ENCODE data around the gene TEDDM1. TPM values are rescaled to one million over a fixed set of nuclear protein-coding genes. Genes with fewer than 3 reads are reported as not detected.

The TEDDM1 gene
- total RNA-seq, 2 experiments from 2014 or later = not detected

DNA sequence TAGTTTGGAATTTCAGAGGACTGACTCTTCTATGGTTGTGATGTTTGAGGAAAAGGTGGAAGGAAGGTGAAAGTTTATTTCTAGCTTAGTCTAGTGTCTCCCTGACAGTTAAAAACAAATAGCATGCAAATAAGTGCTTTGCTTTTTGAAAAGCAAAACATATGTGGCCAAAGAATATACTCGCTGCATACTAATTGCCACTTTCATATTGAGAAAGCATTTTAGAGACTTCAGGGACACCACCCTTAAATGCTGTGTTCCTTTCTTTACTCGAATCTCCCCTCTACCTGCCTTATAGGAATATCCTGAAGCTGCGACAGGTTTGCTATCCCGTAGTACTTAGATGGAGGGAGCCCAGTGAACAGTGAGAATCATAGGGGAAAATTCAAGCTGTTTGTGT is 32.1 kb downstream of the TEDDM1 start:
- Mint-ChIP-seq H3K9me3 (no peaks in the 10 kb centered on the region), H3K27me3 (peaks cover 18% of the 10 kb centered on the region), H3K36me3 (ENCODE audit: low read depth) (no peaks in the 10 kb centered on the region), H3K27ac (no peak overlapping the region), H3K4me3 (no peak overlapping the region), H3K4me1 (no peaks in the 10 kb centered on the region)
- ChIA-PET POLR2A (no interaction called here), CTCF (interaction anchor here (0.9 kb wide), 1 partner anchor 225 kb away, joined by 3 read pairs; no protein-coding TSS in a partner anchor)
- DNase-seq = no peak

DNA sequence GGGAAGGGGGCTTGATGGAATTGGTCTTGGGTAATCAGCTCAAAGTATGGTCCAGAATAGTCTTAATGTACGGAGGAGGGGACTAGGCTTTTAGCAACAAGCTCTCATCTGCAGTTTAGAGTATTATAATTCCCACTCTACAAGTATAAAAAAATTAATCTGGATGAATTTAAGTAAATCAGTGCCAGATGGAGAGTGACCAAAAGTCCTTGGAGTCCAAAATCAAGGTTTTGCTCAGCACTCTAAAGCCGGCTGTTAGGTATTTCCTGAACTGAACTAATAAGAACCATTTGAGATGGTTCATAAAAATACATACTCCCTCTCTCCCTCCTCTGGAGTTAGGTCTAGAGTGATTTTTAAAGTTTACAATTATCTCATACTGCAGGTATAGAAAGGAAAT is 32.5 kb downstream of the TEDDM1 start:
- Mint-ChIP-seq H3K9me3 (no peaks in the 10 kb centered on the region), H3K4me3 (no peak overlapping the region), H3K4me1 (no peaks in the 10 kb centered on the region), H3K27me3 (peaks cover 15% of the 10 kb centered on the region), H3K27ac (no peak overlapping the region), H3K36me3 (ENCODE audit: low read depth) (no peaks in the 10 kb centered on the region)
- POLR2A ChIA-PET = no interaction called here
- DNase-seq = no peak
- CTCF ChIA-PET = no interaction called here

DNA sequence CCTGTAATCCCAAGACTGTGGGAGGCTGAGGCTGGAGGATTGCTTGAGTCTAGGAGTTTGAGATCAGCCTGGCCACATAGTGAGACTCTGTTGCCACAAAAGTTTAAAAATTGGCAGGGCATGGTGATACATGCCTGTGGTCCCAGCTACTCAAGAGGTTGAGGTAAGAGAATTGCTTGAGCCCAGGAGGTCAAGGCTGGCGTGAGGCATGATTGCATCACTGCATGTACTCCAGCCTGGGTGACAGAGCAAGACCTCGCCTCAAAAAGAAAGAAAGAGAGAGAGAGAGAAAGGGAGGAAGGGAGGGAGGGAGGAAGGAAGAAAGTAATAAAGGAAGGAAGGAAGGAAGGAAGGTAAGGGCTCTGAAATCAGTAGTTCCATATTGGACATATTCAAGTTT is 33.9 kb downstream of the TEDDM1 start:
- ChIA-PET POLR2A (no interaction called here), CTCF (no interaction called here)
- H3K4me3 Mint-ChIP-seq = no peak overlapping the region
- H3K4me1 Mint-ChIP-seq = no peaks in the 10 kb centered on the region
- H3K27ac Mint-ChIP-seq = no peak overlapping the region
- no peaks in the 10 kb centered on the region for H3K9me3 Mint-ChIP-seq
- DNase-seq = no peak
- H3K27me3 Mint-ChIP-seq = peaks cover 15% of the 10 kb centered on the region
- H3K36me3 Mint-ChIP-seq (ENCODE audit: low read depth) = no peaks in the 10 kb centered on the region

DNA sequence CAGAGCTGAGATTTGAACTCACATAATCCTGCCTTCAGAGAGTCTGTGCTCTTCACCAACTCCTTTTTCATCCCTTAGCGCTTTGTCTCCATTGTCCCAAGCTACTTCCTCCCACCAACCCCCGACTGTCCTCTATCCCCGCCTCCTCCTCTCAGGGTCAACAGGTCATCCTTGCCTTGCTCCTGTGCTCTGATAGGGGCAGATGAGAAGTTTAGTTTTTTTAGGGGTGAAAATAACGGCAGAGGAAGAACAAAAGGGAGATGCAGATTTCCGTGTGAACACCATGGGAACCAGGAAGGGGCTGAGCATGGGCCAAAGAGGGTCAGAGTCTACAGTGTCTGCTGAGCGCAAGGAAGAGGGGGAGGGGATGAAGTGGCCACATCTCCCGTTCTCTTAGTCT is 40.8 kb downstream of the TEDDM1 start:
- H3K36me3 Mint-ChIP-seq (ENCODE audit: low read depth) = no peaks in the 10 kb centered on the region
- ChIA-PET POLR2A (no interaction called here), CTCF (no interaction called here)
- H3K4me3 Mint-ChIP-seq = no peak overlapping the region
- no peaks in the 10 kb centered on the region for H3K4me1 Mint-ChIP-seq
- no peaks in the 10 kb centered on the region for H3K9me3 Mint-ChIP-seq
- H3K27me3 Mint-ChIP-seq = peaks cover 6% of the 10 kb centered on the region
- H3K27ac Mint-ChIP-seq = no peak overlapping the region
- DNase-seq = no peak

DNA sequence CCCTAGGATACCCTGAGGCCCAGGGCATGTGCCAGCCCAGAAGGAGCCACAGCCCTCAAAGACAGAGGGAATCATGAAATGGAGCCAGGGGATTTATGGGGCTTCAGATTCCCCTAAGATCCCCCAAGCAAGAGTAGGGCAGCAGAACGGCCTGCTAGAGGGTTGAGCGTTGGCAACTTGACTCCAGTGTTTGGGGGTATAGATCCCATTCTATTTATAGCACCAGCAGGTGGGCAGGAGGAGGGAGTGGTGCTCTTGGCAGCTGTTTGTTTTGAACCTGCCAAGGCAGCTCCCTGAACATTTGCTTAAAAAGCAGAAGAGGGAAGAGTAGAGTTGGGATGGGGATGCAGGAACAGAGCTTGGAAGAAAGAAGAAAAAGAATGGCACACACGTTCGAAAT is 42.6 kb downstream of the TEDDM1 start:
- H3K4me1 Mint-ChIP-seq = no peaks in the 10 kb centered on the region

DNA sequence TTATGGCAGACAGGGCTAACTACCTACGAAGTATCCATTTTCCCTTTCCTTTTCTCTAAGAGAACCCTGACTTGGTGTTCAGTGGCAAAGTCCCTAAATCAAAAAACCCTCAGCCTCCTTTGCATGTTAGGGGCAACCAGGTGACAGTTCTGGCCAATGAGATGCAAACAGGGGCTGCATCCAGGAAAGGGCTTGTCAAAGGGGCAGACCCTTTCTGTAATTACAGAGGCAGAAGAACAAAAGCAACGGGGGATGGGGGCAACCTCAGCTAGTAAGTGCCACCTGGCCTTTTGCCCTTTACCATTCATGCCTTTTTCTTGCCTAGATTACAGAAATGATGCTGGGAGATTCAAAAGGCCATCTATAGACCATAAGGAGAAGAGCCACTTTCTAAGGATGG is 43.3 kb downstream of the TEDDM1 start:
- Mint-ChIP-seq H3K4me1 (no peaks in the 10 kb centered on the region), H3K9me3 (no peaks in the 10 kb centered on the region), H3K27ac (no peak overlapping the region), H3K36me3 (ENCODE audit: low read depth) (no peaks in the 10 kb centered on the region), H3K4me3 (no peak overlapping the region), H3K27me3 (peaks cover 6% of the 10 kb centered on the region)
- no peak for DNase-seq
- ChIA-PET CTCF (no interaction called here), POLR2A (no interaction called here)

More for the DNA sequence above, 42.6 kb downstream of the TEDDM1 start:
- ChIA-PET CTCF (no interaction called here), POLR2A (no interaction called here)
- Mint-ChIP-seq H3K27me3 (peaks cover 6% of the 10 kb centered on the region), H3K27ac (no peak overlapping the region), H3K36me3 (ENCODE audit: low read depth) (no peaks in the 10 kb centered on the region), H3K4me3 (no peak overlapping the region), H3K9me3 (no peaks in the 10 kb centered on the region)
- no peak for DNase-seq

DNA sequence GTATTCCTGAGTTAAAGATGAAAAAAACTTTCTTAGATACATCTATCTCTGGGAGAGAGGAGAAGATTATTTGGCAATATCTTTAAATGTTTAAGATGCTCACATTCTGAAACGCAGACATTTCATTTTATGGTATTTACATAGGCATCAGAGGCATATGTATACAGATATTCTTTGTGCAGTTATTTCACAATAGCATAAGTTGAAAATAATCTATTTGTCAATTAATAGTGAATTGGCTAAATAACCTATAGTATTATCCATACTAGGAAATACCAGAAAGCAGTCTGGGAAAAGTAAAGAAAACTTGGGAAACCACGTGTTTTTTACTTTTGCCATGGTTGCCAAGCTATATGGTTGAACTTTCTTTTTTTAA is 44.8 kb downstream of the TEDDM1 start:
- ChIA-PET CTCF (no interaction called here), POLR2A (no interaction called here)
- peaks cover 9% of the 10 kb centered on the region for H3K27me3 Mint-ChIP-seq
- H3K4me3 Mint-ChIP-seq = no peak overlapping the region
- no peak overlapping the region for H3K27ac Mint-ChIP-seq
- no peaks in the 10 kb centered on the region for H3K9me3 Mint-ChIP-seq
- DNase-seq = no peak
- H3K4me1 Mint-ChIP-seq = no peaks in the 10 kb centered on the region
- no peaks in the 10 kb centered on the region for H3K36me3 Mint-ChIP-seq (ENCODE audit: low read depth)

DNA sequence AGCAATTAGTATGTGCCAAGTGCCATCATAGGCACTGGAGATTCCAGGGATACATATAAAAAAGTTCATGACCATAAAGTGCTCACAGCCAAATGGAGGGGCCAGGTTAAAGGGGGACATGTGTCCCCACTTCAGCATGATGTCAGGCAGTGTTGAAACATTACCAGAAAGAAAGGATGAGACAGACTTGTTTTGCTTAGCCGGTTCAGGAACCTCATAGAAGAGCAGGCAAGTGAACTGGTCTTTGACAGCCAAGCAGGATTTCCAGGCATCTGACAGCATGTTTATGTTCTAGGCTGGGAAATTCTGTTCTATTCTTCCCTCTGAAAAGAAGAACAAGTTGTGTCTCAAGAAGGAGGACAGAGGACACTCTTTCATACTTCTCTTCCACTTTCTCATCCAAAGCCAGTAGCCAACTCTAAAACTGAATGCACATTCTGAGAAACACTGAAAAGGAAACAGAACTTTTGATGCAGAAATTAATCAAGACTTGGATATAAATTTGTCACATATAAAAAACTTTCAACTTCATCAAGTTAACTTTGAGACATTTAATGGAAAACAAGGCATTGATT is 48.6 kb downstream of the TEDDM1 start:
- Mint-ChIP-seq H3K9me3 (no peaks in the 10 kb centered on the region), H3K4me1 (no peaks in the 10 kb centered on the region), H3K4me3 (no peak overlapping the region), H3K27me3 (peaks cover 7% of the 10 kb centered on the region), H3K36me3 (ENCODE audit: low read depth) (no peaks in the 10 kb centered on the region), H3K27ac (no peak overlapping the region)
- POLR2A ChIA-PET = no interaction called here
- DNase-seq = no peak
- CTCF ChIA-PET = no interaction called here

DNA sequence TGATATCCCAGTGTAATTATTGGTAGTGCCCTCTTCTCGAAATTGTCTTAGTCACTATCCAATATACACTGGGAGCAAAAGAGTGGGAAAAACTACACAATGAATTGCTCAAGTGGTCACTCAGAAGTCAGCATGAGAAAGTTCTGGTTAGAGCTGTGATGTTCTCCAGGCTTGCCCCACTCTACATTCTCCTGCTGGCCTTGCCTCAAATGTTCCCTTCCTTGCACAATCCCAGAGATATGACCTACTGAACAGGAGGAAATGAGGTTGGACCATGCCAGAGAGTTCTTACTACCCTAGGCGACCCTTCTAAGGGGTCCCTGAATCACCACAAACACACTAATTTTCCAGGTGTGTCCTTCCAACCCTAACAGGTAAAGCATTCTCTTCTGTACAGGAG is 49.6 kb downstream of the TEDDM1 start:
- CTCF ChIA-PET = no interaction called here
- H3K27ac Mint-ChIP-seq = no peak overlapping the region
- no peaks in the 10 kb centered on the region for H3K36me3 Mint-ChIP-seq (ENCODE audit: low read depth)
- DNase-seq = no peak
- POLR2A ChIA-PET = no interaction called here
- H3K4me3 Mint-ChIP-seq = no peak overlapping the region
- no peaks in the 10 kb centered on the region for H3K9me3 Mint-ChIP-seq
- H3K4me1 Mint-ChIP-seq = no peaks in the 10 kb centered on the region
- peaks cover 3% of the 10 kb centered on the region for H3K27me3 Mint-ChIP-seq

DNA sequence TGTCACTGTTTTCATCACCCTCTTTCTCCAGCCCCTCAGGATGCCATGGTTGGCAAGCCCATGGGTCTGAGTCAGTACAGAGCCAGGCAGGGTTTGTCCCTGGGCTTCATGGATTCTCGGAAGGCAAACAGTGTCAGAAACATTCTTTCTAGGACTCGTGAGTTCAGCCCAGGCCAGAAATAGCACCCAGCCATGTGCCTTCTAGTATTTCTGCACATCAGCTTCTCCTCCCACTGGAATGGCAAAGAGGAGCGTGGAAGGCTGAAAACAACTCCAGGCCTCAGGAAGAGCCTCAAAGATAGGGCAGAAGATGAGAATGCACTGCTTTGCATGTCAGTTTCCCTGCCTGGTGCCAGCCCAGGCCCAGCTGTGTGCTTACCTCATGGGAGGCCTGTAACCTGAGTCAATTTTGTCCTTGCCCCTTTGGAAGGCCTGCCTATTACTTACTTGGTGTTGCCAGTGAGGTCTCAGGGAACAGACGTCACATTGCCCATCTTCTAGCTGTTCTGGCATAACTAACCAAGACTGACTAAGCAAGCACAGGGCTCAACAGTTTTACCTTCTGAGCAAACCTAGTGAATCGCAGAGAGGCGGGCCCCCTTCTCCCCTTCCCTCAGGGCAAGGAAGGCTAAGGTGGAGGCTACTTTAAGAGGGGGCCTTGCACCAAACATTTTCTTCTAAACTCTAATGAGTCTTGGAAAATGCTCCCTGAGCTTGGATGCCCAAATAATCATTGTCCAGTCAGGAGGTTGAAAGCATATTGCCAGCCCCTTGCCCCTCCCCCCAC is 51.3 kb downstream of the TEDDM1 start:
- no peak overlapping the region for H3K27ac Mint-ChIP-seq
- H3K36me3 Mint-ChIP-seq (ENCODE audit: low read depth) = no peaks in the 10 kb centered on the region
- ChIA-PET CTCF (no interaction called here), POLR2A (no interaction called here)
- H3K9me3 Mint-ChIP-seq = no peaks in the 10 kb centered on the region
- DNase-seq = no peak
- H3K27me3 Mint-ChIP-seq = peaks cover 3% of the 10 kb centered on the region
- H3K4me3 Mint-ChIP-seq = no peak overlapping the region
- no peaks in the 10 kb centered on the region for H3K4me1 Mint-ChIP-seq

Other genes with a start within 250 kb of the TEDDM1 start
- gene GLUL, start 8.9 kb downstream of the TEDDM1 start, total RNA-seq = 100 to 1,000 TPM; 227 to 228 TPM
- gene RGSL1, start 49.5 kb upstream of the TEDDM1 start, total RNA-seq = not detected
- gene RNASEL, start 188.6 kb upstream of the TEDDM1 start, total RNA-seq = 1 to 10 TPM; 8.4 to 8.8 TPM
- 1 to 10 TPM; 6.4 to 6.9 TPM for gene RGS16, start 203.7 kb upstream of the TEDDM1 start, total RNA-seq